GM12872 (cell line): ENCODE data around the gene NVL.

ENCODE experiments used
- CTCF ChIP-seq: IDR thresholded peaks from 3 replicates; pipeline ENCODE4 v1.5.1; 2011; ENCODE audit warnings: low read depth, mild to moderate bottlenecking, low read length, moderate library complexity; ENCODE audit not compliant: insufficient read depth

The NVL gene

GRCh38 chr1:224300346-224300745, 29.6 kb downstream of the NVL start:
- no peak for TF ChIP-seq CTCF

GRCh38 chr1:224298346-224299330, 31.3 kb downstream of the NVL start:
- no peak for TF ChIP-seq CTCF

- no peak for TF ChIP-seq CTCF
Measured at GRCh38 chr1:224294775-224295174, 35.2 kb downstream of the NVL start.

GRCh38 chr1:224292419-224292818, 37.6 kb downstream of the NVL start:
- no peak for TF ChIP-seq CTCF

DNA sequence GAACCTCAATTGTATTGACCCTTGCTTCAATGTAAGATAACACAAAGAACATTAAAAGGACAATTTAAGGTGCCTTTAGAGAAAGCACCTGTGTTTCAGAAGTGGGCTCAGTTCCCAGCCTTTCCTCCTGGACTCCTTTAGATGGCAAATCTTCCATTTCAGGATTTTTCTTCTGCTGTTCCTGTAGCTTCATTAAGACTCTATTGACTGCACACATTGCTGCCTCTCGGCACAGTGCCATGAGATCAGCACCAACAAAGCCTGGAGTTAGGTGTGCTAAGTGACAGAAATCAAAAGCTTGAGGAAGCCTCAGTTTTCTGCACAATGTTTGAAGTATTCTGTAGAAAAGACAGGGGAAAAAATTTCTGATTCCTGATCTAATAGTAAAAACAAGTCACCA, 40.6 kb downstream of the NVL start:
- TF ChIP-seq CTCF = no peak

DNA sequence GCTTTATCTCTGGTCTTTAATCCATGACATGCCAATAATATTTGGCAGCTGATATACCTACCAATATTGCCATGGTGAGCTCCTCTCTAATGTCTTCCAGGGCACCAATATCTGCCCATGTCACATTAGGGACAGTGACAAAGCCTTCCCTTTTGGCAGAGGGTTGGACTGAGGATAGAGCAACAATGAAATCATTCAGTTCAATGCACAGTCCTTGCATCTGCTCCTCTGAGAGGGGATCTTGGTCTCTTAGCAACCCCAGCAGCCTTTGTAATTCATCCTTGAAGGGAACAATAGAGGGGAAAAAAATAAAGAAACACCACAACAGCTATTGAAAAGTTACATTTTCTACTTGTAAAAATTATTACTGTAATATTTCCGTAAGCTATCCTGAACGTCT, 42.3 kb downstream of the NVL start:
- no peak for TF ChIP-seq CTCF

- no peak for TF ChIP-seq CTCF
Measured at GRCh38 chr1:224282140-224282539, 47.8 kb downstream of the NVL start.
